CD4-positive, alpha-beta T cell treated with Interleukin-15 for 1 hour (primary cell): Measurements from ENCODE around the gene FCN1.

Experiments
- DNase-seq: peaks from one replicate; pipeline ENCODE4 v3.0.0-alpha.2; 2020

The FCN1 gene

GRCh38 chr9:134890155-134890495 lies 27.6 kb downstream of the FCN1 start:
- DNase-seq: no peak

- no peak for DNase-seq
Measured at GRCh38 chr9:134889386-134890154, 28.1 kb downstream of the FCN1 start.

GRCh38 chr9:134888603-134889190 lies 29.0 kb downstream of the FCN1 start:
- DNase-seq: no peak

DNA sequence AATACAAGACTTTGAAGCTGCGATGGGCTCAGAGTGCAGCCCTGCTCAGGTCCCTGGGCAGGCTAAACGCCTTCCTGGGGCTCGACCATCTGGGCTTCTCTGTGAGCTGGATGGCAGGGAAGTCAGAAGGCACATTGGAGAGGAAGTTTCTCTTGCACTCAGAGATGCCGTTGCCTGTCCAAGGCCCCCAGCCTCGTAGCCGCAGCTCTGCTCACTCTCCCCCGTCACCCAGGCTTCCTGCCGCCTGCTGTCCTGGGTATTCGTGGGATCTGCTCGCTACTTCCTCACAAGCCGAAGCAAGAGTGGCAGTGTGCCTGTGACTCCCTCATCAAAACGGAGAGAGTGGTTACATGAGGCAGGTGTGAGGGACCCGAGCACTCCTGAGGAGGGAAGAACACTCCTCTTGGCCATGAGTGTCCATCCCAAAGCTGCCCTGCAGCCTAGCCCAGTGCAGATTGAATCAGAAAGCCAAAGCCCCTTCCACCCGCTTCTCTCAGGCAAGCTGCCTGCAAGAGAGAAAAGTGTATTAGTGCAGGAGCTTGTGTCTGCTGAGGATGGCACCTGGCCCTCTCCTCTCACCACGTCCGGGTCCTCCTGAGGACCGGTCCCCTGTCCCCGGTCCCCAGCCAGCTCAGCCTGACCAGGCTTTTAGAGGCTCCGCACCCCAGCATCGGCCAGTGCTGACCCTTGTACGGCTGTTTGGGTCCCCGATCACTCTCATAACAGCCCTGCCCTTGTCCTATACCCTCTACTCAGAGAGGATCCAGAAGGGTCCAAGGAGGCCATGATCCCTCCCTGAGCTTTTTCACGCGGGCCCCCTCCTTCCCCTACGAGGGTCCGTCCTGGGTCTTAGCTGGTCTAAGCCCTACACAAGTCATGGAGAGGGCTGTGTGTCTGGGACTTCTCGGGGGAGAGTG lies 29.8 kb downstream of the FCN1 start:
- no peak for DNase-seq

DNA sequence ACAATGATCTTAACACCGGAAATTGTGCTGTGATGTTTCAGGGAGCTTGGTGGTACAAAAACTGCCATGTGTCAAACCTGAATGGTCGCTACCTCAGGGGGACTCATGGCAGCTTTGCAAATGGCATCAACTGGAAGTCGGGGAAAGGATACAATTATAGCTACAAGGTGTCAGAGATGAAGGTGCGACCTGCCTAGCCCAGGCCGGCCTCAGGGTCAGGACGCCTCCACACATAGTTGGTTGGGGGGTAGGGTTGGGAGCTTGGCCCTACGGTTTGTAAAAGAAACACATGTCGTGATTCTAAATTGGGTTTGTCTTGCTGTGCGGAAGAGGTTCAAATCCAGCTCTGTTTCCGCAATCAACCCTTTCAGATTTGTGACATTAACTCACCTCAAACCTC lies 30.5 kb downstream of the FCN1 start:
- DNase-seq: no peak

DNA sequence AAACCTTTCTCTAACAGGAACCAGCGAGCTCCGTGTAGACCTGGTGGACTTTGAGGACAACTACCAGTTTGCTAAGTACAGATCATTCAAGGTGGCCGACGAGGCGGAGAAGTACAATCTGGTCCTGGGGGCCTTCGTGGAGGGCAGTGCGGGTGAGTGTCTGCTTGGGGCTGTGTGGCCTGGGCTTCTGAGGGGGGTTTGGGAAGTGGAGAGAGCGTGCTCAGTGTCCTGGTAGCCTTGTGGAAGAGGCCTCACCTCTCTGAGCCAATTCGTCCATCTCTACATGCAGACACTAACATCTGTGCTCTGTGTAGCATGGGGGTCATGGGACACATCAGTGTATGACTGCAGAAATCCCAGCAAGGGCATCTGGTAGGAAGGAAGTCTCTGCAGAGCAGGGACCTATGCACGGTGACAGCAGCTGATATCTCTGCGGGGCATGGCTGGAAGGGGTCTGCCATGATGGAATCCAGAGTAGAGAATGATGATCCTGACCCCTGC lies 31.2 kb downstream of the FCN1 start:
- no peak for DNase-seq

DNA sequence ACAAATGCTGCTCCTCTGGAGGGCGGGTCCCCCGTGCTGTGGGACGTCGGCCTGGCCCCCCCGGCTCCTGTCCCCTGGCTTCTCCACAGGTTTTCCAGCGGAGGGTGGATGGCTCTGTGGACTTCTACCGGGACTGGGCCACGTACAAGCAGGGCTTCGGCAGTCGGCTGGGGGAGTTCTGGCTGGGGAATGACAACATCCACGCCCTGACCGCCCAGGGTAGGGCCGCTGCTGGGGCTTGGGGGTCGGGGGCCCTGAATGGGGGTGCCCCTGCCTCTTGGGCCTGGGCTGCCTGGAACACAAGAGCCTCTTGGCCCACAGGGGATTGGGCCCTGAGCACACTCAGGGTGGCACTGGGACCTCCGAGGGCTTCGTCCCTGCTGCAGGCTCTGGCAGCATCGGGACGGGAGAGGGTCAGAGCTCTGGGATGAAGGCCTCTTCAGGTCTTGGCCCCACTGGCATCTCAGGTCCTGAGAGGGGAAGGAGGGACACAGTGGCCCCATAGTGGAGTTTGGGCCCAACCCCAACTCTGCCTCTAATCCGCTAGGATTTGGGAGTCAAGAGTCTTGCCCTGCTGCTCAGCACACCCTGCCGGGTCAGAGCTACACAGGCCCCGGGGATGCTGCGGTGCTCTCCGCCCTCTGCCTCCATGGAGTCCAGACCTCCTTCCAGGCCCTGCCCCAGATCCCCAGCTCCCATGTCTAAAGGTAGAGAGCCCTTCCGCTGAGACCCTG lies 31.9 kb downstream of the FCN1 start:
- no peak for DNase-seq

- no peak for DNase-seq
Measured at GRCh38 chr9:134885001-134885678, 32.6 kb downstream of the FCN1 start.

GRCh38 chr9:134884492-134884891 lies 33.2 kb downstream of the FCN1 start:
- no peak for DNase-seq

DNA sequence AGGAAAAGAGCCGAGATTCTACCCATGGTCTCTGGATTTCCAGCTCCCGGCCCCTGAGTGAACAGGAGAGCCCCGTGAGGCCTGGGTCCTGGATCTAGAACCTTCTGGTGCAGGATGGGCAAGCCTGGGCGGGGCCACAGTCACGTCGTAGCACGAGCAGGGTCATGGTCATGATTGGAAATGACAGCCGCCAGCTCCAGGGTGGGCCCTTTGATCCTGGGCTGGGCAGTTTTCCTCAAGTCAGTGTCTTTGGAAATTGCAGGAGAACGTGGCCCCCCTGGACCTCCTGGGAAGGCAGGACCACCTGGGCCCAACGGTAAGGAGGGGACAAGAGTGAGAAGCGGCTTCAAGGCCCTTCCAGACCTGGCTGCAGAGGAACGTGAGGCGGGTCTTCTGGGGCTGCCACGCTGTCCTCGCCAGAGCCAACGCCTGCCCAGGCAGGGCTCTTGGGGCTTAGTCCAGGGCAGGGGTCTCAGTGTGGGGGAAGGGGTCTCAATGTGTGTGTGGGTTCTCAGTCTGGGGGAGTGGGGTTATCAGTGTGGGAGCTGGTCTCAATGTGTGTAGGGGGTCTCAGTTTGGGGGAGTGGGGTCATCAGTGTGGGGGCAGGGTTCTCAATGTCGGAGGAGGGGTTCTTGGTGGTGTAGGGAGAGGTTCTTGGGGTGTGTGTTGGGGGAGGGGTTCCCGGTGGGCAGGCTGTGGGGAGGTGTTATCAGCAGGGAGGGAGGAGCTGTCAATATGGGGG lies 34.5 kb downstream of the FCN1 start:
- no peak for DNase-seq

DNA sequence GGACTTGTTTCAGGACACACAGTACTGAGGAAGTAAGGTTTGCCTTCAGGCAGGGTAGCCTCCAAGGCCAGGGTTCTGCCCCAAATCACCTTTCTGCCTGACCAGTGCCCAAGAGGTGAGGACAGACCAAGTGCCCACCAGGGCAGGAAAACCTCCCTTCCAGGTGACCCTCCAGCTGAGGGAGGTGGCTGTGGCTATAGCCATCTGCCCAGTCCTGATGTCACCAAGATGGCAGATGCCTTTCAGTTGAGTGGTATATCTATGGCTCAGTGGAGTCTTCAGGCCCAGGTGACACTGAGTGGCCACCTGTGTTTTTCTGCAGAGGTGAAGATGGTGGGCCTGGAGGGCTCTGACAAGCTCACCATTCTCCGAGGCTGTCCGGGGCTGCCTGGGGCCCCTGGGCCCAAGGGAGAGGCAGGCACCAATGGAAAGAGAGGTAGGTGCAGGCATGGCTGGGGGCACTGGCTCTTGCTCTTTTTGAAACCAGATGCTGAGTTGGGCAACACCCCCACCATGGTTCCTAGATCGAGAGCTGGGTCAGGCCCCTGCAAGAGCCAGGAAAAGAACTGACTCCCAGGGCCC lies 35.4 kb downstream of the FCN1 start:
- no peak for DNase-seq

DNA sequence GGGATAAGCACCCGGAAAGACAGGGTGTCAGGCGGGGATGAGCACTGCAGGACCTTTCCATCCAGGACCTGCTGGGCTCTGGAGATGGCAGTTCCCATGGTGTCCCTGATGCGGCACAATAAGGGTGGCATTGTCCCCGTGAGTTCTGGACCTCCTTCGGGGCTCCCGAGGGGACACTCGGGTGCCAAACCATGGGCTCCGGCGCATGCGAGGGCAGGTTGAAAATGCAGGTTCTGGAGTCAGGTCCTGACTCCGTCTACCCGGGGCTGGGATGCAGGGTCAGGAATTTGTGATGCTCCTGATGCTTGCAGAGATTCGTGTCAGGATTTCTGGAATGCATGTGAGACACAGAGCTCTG lies 36.4 kb downstream of the FCN1 start:
- DNase-seq: no peak

DNA sequence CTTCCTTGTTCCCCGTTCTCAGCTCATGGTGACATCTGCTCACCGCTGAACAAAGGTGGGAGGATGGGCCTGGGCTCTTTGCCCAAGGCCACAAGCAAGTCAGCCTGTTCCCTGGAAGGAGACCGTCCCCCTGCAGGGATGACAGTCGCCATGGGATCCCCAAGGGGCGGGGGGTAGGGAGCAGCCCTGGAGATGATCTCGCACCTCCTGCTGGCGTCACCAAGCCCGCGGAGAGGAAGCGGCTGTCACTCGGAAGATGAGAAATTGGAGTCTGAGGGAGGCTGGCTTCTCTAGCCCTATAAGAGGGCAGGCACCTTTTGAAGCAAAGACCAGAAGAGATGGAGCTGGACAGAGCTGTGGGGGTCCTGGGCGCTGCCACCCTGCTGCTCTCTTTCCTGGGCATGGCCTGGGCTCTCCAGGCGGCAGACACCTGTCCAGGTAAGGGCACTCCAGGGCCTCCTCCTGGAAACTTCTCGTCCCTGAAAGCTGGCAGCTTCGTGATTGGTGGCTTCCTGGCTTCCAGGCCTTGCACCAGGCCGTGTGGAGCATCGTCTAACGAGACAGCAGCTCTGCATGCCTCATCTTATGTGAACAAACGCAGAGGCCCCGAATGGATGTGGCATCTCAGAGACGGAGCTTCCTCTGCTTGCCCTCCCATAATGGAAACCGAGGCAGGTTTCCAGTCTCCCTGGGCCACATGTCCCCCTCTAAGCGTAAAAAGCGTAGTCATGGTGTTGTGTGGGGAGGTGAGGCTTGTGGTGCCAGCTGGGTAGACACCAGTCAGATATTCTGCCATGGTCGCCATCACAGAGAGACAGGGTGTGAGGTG lies 37.0 kb downstream of the FCN1 start, which contains the start of gene FCN2:
Gene FCN2, plus strand, starts transcription at position 327 of the 829 bp plus-strand sequence. Its CDS starts 12 bp downstream, at position 339.
- no peak for DNase-seq

- no peak for DNase-seq
Measured at GRCh38 chr9:134879664-134880483, 37.8 kb downstream of the FCN1 start.

- no peak for DNase-seq
Measured at GRCh38 chr9:134877541-134877940, 40.2 kb downstream of the FCN1 start.

DNA sequence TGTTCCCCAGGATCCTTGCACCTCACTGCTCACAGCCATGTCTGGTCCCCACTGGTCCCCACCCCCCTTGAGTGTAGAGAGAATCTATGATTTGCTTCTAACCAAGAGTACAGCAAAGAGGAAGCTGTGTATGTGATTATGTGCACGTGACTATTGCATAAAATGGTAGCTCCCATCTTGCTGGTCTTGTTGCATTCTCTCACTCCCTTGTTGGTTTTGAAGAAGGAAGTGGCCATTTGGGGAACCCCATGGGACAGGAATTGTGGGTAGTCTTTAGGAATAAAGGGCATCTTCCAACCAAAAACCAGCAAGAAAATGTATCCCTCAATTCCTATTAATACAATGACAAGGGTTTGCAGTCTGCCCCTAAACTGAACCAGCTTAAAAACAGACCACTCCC lies 42.3 kb downstream of the FCN1 start:
- no peak for DNase-seq

- no peak for DNase-seq
Measured at GRCh38 chr9:134872482-134873231, 45.1 kb downstream of the FCN1 start.

DNA sequence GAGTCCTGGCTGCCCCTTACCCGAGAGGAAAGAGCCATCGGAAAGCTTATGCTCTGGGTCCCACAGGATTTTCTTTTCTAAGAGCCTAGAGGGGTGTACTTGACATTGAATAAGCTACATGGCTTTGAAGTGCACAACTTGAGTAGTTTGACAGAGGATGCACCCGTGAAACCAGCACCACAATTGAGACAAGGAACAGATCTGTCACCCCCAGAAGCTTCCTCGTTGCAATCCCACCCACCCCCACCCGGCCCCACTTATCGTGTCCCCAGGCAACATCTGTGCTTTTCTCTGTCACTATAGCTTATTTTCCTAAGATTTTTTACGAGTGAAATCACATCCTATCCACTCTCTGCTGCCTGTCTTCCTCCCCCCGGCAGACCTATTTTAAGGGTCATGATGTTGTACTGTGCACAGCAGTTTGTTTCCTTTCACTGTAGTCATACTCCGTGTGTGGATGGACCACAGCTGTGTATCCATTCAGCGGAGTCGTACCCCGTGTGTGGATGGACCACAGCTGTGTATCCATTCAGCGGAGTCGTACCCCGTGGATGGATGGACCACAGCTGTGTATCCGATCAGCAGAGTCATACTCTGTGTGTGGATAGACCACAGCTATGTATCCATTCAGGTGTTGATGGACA lies 45.9 kb downstream of the FCN1 start:
- no peak for DNase-seq
